Measurements from ENCODE around the gene HGS.

DNA sequence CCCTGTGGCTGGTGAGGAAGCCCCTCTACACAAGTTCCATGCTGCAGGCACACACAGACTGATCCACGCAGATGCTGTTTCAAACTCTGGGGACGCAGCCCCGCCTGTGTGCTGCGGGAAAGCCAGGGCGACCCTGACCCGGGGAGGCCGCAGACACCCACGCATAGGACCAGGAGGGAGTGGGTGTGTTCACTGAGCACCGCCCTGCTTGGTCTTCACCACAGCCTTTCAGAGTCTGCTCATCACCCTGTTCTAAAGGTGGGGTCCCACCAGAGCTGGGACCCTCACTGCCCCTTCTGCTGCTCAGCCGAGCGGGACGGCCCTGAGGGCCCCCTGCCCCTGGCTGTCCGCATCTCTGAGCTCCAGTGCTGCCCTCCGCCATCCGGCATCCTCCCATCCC is 39.3 kb upstream of the HGS start:
- TF ChIP-seq, protein P1, sequence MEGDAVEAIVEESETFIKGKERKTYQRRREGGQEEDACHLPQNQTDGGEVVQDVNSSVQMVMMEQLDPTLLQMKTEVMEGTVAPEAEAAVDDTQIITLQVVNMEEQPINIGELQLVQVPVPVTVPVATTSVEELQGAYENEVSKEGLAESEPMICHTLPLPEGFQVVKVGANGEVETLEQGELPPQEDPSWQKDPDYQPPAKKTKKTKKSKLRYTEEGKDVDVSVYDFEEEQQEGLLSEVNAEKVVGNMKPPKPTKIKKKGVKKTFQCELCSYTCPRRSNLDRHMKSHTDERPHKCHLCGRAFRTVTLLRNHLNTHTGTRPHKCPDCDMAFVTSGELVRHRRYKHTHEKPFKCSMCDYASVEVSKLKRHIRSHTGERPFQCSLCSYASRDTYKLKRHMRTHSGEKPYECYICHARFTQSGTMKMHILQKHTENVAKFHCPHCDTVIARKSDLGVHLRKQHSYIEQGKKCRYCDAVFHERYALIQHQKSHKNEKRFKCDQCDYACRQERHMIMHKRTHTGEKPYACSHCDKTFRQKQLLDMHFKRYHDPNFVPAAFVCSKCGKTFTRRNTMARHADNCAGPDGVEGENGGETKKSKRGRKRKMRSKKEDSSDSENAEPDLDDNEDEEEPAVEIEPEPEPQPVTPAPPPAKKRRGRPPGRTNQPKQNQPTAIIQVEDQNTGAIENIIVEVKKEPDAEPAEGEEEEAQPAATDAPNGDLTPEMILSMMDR (IDR thresholded peaks at IDR 0.05) = no peak
- TF ChIP-seq POLR2A (IDR thresholded peaks at IDR 0.05) = no peak

Measured in transverse colon (tissue), 3 donors.